Amygdala (tissue), 56 donors: ENCODE results near the gene ADARB2.
A peak's percentile ranks its signal among the peaks of the same experiment; 100 is the strongest.
"Not testable (repeated sequence)": the region's sequence is repeated elsewhere in the genome, so short reads cannot be mapped to it uniquely, and the experiment has no call there.

Source experiments
- DNase-seq, 56 donors: peaks; one replicate each; lab custom pipeline; 2025; lab: John Stamatoyannopoulos, UW

Gene ADARB2

GRCh38 chr10:1232164-1232911 is 505.0 kb downstream of the ADARB2 start:
- no peak for DNase-seq

GRCh38 chr10:1230592-1231275 is 506.6 kb downstream of the ADARB2 start:
- peak in 1 of 56 donors; percentile 40 for DNase-seq

- no peak for DNase-seq
These were observed 507.2 kb downstream of the ADARB2 start for GRCh38 chr10:1230138-1230537.

- DNase-seq: no peak
These were observed 507.8 kb downstream of the ADARB2 start for GRCh38 chr10:1229574-1229973.

GRCh38 chr10:1229116-1229515 is 508.2 kb downstream of the ADARB2 start:
- DNase-seq: no peak

GRCh38 chr10:1228467-1228975 is 508.8 kb downstream of the ADARB2 start:
- DNase-seq: no peak

GRCh38 chr10:1227510-1228402 is 509.6 kb downstream of the ADARB2 start:
- no peak for DNase-seq

- DNase-seq: not testable (repeated sequence)
These were observed 510.4 kb downstream of the ADARB2 start for GRCh38 chr10:1226907-1227306.

GRCh38 chr10:1219874-1220273 is 517.5 kb downstream of the ADARB2 start:
- DNase-seq: not testable (repeated sequence)

- no peak for DNase-seq
These were observed 519.7 kb downstream of the ADARB2 start for GRCh38 chr10:1217661-1218060.

- no peak for DNase-seq
These were observed 520.1 kb downstream of the ADARB2 start for GRCh38 chr10:1217237-1217587.

GRCh38 chr10:1216574-1217236 is 520.6 kb downstream of the ADARB2 start:
- DNase-seq: no peak

GRCh38 chr10:1215862-1216573 is 521.3 kb downstream of the ADARB2 start:
- no peak for DNase-seq

GRCh38 chr10:1214882-1215540 is 522.3 kb downstream of the ADARB2 start:
- no peak for DNase-seq

- DNase-seq: no peak
These were observed 523.2 kb downstream of the ADARB2 start for GRCh38 chr10:1214071-1214675.

- DNase-seq: no peak
These were observed 523.9 kb downstream of the ADARB2 start for GRCh38 chr10:1213252-1214070.

GRCh38 chr10:1212571-1213141 is 524.7 kb downstream of the ADARB2 start:
- no peak for DNase-seq
